MM.1S (cell line): ENCODE measurements around the gene LYZL6.

Experiments used
- DNase-seq: peaks from one replicate; pipeline ENCODE4 v3.0.0-alpha.2; 2015
- H2AFZ ChIP-seq: fragments of 300-600 bp; sonication (generic); 2 replicates; pipeline ENCODE4 v1.6.0; 2016; ENCODE audit warnings: antibody characterized with exemption, low read length
- H3F3A ChIP-seq: fragments of 300-600 bp; sonication (generic); 2 replicates; pipeline ENCODE4 v1.6.1; 2016; ENCODE audit warnings: mild to moderate bottlenecking, antibody characterized with exemption, low read length, moderate library complexity, mixed read lengths; ENCODE audit not compliant: insufficient read depth
- H3K27ac ChIP-seq: fragments of 300-600 bp; sonication (generic); 2 replicates; pipeline ENCODE4 v1.5.1; 2016; ENCODE audit warnings: mild to moderate bottlenecking, low read length
- H3K27me3 ChIP-seq: fragments of 300-600 bp; sonication (generic); replicated peaks from 2 replicates; pipeline ENCODE4 v1.6.0; 2016; ENCODE audit warnings: low read length; ENCODE audit not compliant: insufficient read depth
- H3K36me3 ChIP-seq: fragments of 300-600 bp; sonication (generic); replicated peaks from 2 replicates; pipeline ENCODE4 v1.6.1; 2016; ENCODE audit warnings: mild to moderate bottlenecking, low read length, mixed read lengths; ENCODE audit not compliant: insufficient read depth
- H3K4me1 ChIP-seq: fragments of 300-600 bp; sonication (generic); 2 replicates; pipeline ENCODE4 v1.6.1; 2016; ENCODE audit warnings: low read length, mixed read lengths
- H3K4me2 ChIP-seq: fragments of 300-600 bp; sonication (generic); 2 replicates; pipeline ENCODE4 v1.6.0; 2016; ENCODE audit warnings: low read depth, low read length
- H3K4me3 ChIP-seq: fragments of 300-600 bp; sonication (generic); 2 replicates; pipeline ENCODE4 v1.5.1; 2016; ENCODE audit warnings: low read length, mixed read lengths
- H3K79me2 ChIP-seq: fragments of 300-600 bp; sonication (generic); 2 replicates; pipeline ENCODE4 v1.6.1; 2016; ENCODE audit warnings: mixed run types, low read length, mixed read lengths
- H3K9ac ChIP-seq: fragments of 300-600 bp; sonication (generic); 2 replicates; pipeline ENCODE4 v1.6.1; 2016; ENCODE audit warnings: low read length, mixed read lengths
- H3K9me2 ChIP-seq: fragments of 300-600 bp; sonication (generic); replicated peaks from 2 replicates; pipeline ENCODE4 v1.6.1; 2016; ENCODE audit warnings: mild to moderate bottlenecking, low read length, mixed read lengths; ENCODE audit not compliant: insufficient read depth
- H3K9me3 ChIP-seq: fragments of 300-600 bp; sonication (generic); replicated peaks from 2 replicates; pipeline ENCODE4 v1.6.1; 2016; ENCODE audit warnings: mild to moderate bottlenecking, low read length, mixed read lengths; ENCODE audit not compliant: insufficient read depth
- H4K20me1 ChIP-seq: fragments of 300-600 bp; sonication (generic); 2 replicates; pipeline ENCODE4 v1.6.1; 2016; ENCODE audit warnings: mild to moderate bottlenecking, low read length, moderate library complexity, mixed read lengths; ENCODE audit not compliant: insufficient read depth
- CTCF ChIP-seq: fragments of 300-600 bp; sonication (generic); IDR thresholded peaks from 2 replicates; pipeline ENCODE4 v1.5.1; 2016; ENCODE audit warnings: antibody characterized with exemption, low read length, mixed read lengths
- EZH2 ChIP-seq: fragments of 300-600 bp; sonication (generic); optimal IDR thresholded peaks from 2 replicates; pipeline ENCODE3; 2017; ENCODE audit warnings: low read depth, mild to moderate bottlenecking, antibody characterized with exemption, low read length, mixed read lengths
- EZH2phosphoT487 ChIP-seq: fragments of 300-600 bp; sonication (generic); IDR thresholded peaks from 2 replicates; pipeline ENCODE4 v1.6.1; 2018; ENCODE audit warnings: antibody characterized with exemption, low read length

Gene LYZL6

DNA sequence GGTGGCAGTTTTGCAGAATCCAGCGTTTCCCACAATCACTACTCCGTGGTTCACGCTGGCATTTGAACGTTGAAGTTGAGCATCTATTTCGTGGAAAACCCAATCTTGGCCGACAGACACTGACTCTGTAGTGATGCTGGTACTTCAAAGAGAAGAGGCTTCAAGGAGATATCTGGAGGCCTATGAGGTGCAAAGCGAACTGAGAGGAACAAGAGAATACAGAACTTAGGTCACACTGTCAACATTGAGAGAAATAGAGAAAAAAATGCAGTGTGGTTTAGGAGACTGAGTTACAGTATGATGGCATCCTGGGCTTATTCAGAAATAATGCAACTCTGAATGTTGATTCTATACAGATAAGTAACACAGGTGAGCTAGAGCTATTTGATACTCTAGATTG, 21.8 kb upstream of the LYZL6 start:
- H3K9me2 ChIP-seq = no peaks in the 10 kb centered on the region
- no peak overlapping the region for H3K4me3 ChIP-seq
- no peaks in the 10 kb centered on the region for H3K36me3 ChIP-seq
- H3K79me2 ChIP-seq = no peaks in the 10 kb centered on the region
- DNase-seq = no peak
- no peaks in the 10 kb centered on the region for H3K27me3 ChIP-seq
- TF ChIP-seq CTCF (no peak), EZH2 (no peak), EZH2phosphoT487 (no peak)
- no peak overlapping the region for H3K27ac ChIP-seq
- H2AFZ ChIP-seq = no peak overlapping the region
- no peak overlapping the region for H3K9ac ChIP-seq
- H4K20me1 ChIP-seq = no peaks in the 10 kb centered on the region
- peaks cover 7% of the 10 kb centered on the region for H3K4me1 ChIP-seq
- no peak overlapping the region for H3K4me2 ChIP-seq
- H3K9me3 ChIP-seq = no peaks in the 10 kb centered on the region
- no peaks in the 10 kb centered on the region for H3F3A ChIP-seq

- H3F3A ChIP-seq = no peaks in the 10 kb centered on the region
- no peak for DNase-seq
- H3K4me3 ChIP-seq = no peak overlapping the region
- TF ChIP-seq CTCF (no peak), EZH2 (no peak), EZH2phosphoT487 (no peak)
- H3K27ac ChIP-seq = no peak overlapping the region
- no peaks in the 10 kb centered on the region for H4K20me1 ChIP-seq
- H3K9me2 ChIP-seq = no peaks in the 10 kb centered on the region
- no peaks in the 10 kb centered on the region for H3K9me3 ChIP-seq
- H3K27me3 ChIP-seq = no peaks in the 10 kb centered on the region
- H2AFZ ChIP-seq = no peak overlapping the region
- H3K79me2 ChIP-seq = no peaks in the 10 kb centered on the region
- H3K4me1 ChIP-seq = no peaks in the 10 kb centered on the region
- no peak overlapping the region for H3K9ac ChIP-seq
- H3K36me3 ChIP-seq = no peaks in the 10 kb centered on the region
- H3K4me2 ChIP-seq = no peak overlapping the region
Observed at GRCh38 chr17:35963663-35964062, 20.1 kb upstream of the LYZL6 start.

- Histone ChIP-seq H3K4me2 (no peak overlapping the region), H3K36me3 (no peaks in the 10 kb centered on the region), H3K9me2 (no peaks in the 10 kb centered on the region), H3F3A (no peaks in the 10 kb centered on the region), H3K4me1 (no peaks in the 10 kb centered on the region), H3K4me3 (no peak overlapping the region), H4K20me1 (no peaks in the 10 kb centered on the region), H3K27me3 (no peaks in the 10 kb centered on the region), H3K9ac (no peak overlapping the region), H3K27ac (no peak overlapping the region), H3K79me2 (no peaks in the 10 kb centered on the region), H3K9me3 (no peaks in the 10 kb centered on the region), H2AFZ (no peak overlapping the region)
- no peak for DNase-seq
- TF ChIP-seq EZH2phosphoT487 (no peak), CTCF (no peak), EZH2 (no peak)
Observed at GRCh38 chr17:35953720-35954119, 10.2 kb upstream of the LYZL6 start.

- no peaks in the 10 kb centered on the region for H3K9me2 ChIP-seq
- H3K9ac ChIP-seq = no peak overlapping the region
- H2AFZ ChIP-seq = no peak overlapping the region
Observed at GRCh38 chr17:35949401-35949800, 5.9 kb upstream of the LYZL6 start.

More at GRCh38 chr17:35949401-35949800, 5.9 kb upstream of the LYZL6 start:
- no peak for DNase-seq
- H3K27ac ChIP-seq = no peak overlapping the region
- no peak overlapping the region for H3K4me2 ChIP-seq
- no peaks in the 10 kb centered on the region for H3K36me3 ChIP-seq
- no peaks in the 10 kb centered on the region for H4K20me1 ChIP-seq
- TF ChIP-seq CTCF = no peak
- TF ChIP-seq EZH2 = no peak
- no peak for TF ChIP-seq EZH2phosphoT487
- no peaks in the 10 kb centered on the region for H3K79me2 ChIP-seq
- H3K4me1 ChIP-seq = no peaks in the 10 kb centered on the region
- H3F3A ChIP-seq = no peaks in the 10 kb centered on the region
- H3K27me3 ChIP-seq = no peaks in the 10 kb centered on the region
- no peaks in the 10 kb centered on the region for H3K9me3 ChIP-seq
- no peak overlapping the region for H3K4me3 ChIP-seq
